GM12892 (cell line): Measurements from ENCODE around the gene CASP3.

Source experiments
- POLR2A ChIP-seq: IDR thresholded peaks from 2 replicates; pipeline ENCODE4 v1.6.1; 2011; ENCODE audit warnings: low read depth, low read length, control low read depth
- POLR2AphosphoS5 ChIP-seq: IDR thresholded peaks from 2 replicates; pipeline ENCODE4 v1.6.1; 2011; ENCODE audit warnings: low read depth, low read length, control low read depth
- TAF1 ChIP-seq: IDR thresholded peaks from 2 replicates; pipeline ENCODE4 v1.6.1; 2011; ENCODE audit warnings: low read depth, mild to moderate bottlenecking, control low read depth, low read length, borderline replicate concordance

DNA sequence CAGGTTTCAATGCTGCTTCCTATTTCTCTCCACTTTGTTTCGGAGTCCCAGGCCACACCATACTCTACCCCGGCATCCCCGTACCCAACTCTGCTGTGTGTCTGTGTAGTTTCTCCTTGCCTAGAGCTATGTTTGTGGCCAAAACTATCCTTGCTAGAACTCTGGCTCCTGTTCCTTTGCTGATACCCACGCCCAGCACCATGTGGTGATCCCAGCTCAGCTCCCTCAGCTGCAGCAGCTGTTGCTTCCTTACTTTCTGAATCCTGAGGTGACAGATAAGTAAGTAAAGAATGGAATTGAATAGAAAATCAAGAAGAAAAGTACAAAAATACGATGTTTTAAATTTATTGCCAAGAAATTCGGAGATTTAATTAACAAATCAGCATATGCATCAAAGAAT is 55.8 kb downstream of the CASP3 start:
- no peak for TF ChIP-seq POLR2A
- TF ChIP-seq POLR2AphosphoS5: no peak
- TF ChIP-seq TAF1: no peak
